Measurements from ENCODE around the gene SOX18.

SOX18 gene

GRCh38 chr20:64055893-64056638 lies 6.6 kb upstream of the SOX18 start:
- DNase-seq (ENCODE audit: extremely low read depth, low read depth), result no peak
- TF ChIP-seq CTCF (IDR thresholded peaks at IDR 0.05; ENCODE audit: low read depth, low read length, missing control alignments), result no peak
- no peak overlapping the region for H3K4me3 ChIP-seq (replicated peaks; ENCODE audit: low read depth, low read length)

- no peak for TF ChIP-seq CTCF (IDR thresholded peaks at IDR 0.05; ENCODE audit: low read depth, low read length, missing control alignments)
- no peak overlapping the region for H3K4me3 ChIP-seq (replicated peaks; ENCODE audit: low read depth, low read length)
- no peak for DNase-seq (ENCODE audit: extremely low read depth, low read depth)
Measured at GRCh38 chr20:64055396-64055892, 6.0 kb upstream of the SOX18 start.

GRCh38 chr20:64053841-64054661 lies 4.6 kb upstream of the SOX18 start:
- no peak for DNase-seq (ENCODE audit: extremely low read depth, low read depth)
- no peak overlapping the region for H3K4me3 ChIP-seq (replicated peaks; ENCODE audit: low read depth, low read length)
- no peak for TF ChIP-seq CTCF (IDR thresholded peaks at IDR 0.05; ENCODE audit: low read depth, low read length, missing control alignments)

- TF ChIP-seq CTCF (IDR thresholded peaks at IDR 0.05; ENCODE audit: low read depth, low read length, missing control alignments), result no peak
- H3K4me3 ChIP-seq (replicated peaks; ENCODE audit: low read depth, low read length), result no peak overlapping the region
- DNase-seq (ENCODE audit: extremely low read depth, low read depth), result no peak
Measured at GRCh38 chr20:64052987-64053840, 3.8 kb upstream of the SOX18 start.

GRCh38 chr20:64052326-64052722 lies 2.9 kb upstream of the SOX18 start:
- DNase-seq (ENCODE audit: extremely low read depth, low read depth), result no peak
- TF ChIP-seq CTCF (IDR thresholded peaks at IDR 0.05; ENCODE audit: low read depth, low read length, missing control alignments), result no peak
- no peak overlapping the region for H3K4me3 ChIP-seq (replicated peaks; ENCODE audit: low read depth, low read length)

- no peak overlapping the region for H3K4me3 ChIP-seq (replicated peaks; ENCODE audit: low read depth, low read length)
- DNase-seq (ENCODE audit: extremely low read depth, low read depth), result no peak
- TF ChIP-seq CTCF (IDR thresholded peaks at IDR 0.05; ENCODE audit: low read depth, low read length, missing control alignments), result no peak
Measured at GRCh38 chr20:64051561-64052325, 2.3 kb upstream of the SOX18 start.

All from HFF-Myc (cell line).